Transverse colon (tissue), 4 donors: ENCODE results near the gene DDX10. TPM values are rescaled to one million over a fixed set of nuclear protein-coding genes. Genes with fewer than 3 reads are reported as not detected.

ENCODE experiments used
- DNase-seq: peaks from one replicate; pipeline ENCODE4 v3.0.0-alpha.2; 2019
- H3K27ac ChIP-seq, 4 donors: fragments of 200-600 bp; sonication (generic); 2 replicates each; pipeline ENCODE4 v1.5.1; 2016 to 2018; ENCODE audit warnings: inconsistent platforms in 4 of 4
- H3K27me3 ChIP-seq: fragments of 200-600 bp; sonication (generic); 2 replicates; pipeline ENCODE4 v1.5.1; 2017; ENCODE audit warnings: inconsistent platforms
- H3K36me3 ChIP-seq, 4 donors: fragments of 200-600 bp; sonication (generic); 2 replicates each; pipeline ENCODE4 v1.5.1; 2017 to 2019; ENCODE audit warnings: inconsistent platforms in 4 of 4
- H3K4me1 ChIP-seq, 4 donors: fragments of 200-600 bp; sonication (generic); 2 replicates each; pipeline ENCODE4 v1.5.1; 2017 to 2020; ENCODE audit warnings: inconsistent platforms in 4 of 4
- H3K4me3 ChIP-seq, 4 donors: fragments of 200-600 bp; sonication (generic); 1 replicate in 1 of 4; 2 replicates in 3 of 4; pipeline versions ENCODE4 v1.5.1 to v1.6.1; 2017 to 2019; ENCODE audit warnings: inconsistent platforms in 4 of 4
- H3K9me3 ChIP-seq, 2 donors: fragments of 200-600 bp; sonication (generic); 2 replicates each; pipeline ENCODE4 v1.5.1; 2017 to 2019; ENCODE audit warnings: inconsistent platforms in 2 of 2
- CTCF ChIP-seq, 5 experiments: fragments of 200-600 bp in 3 of 5; fragments of 450-650 bp in 2 of 5; sonication (generic) in 3 of 5; IDR thresholded peaks; 1 replicate in 2 of 5; 2 replicates in 3 of 5; pipeline ENCODE4 v1.5.1; 2016 to 2017; ENCODE audit warnings: antibody characterized with exemption in 5 of 5, inconsistent platforms in 3 of 5, mild to moderate bottlenecking in 2 of 5, moderate library complexity in 1 of 5
- EP300 ChIP-seq: sonication (generic); formaldehyde crosslinking; IDR thresholded peaks from one replicate; pipeline ENCODE4 v1.6.1; 2017; ENCODE audit warnings: antibody characterized with exemption, low read depth
- POLR2A ChIP-seq: fragments of 450-650 bp; IDR thresholded peaks from one replicate; pipeline ENCODE4 v1.6.1; 2016; ENCODE audit warnings: antibody characterized with exemption, mild to moderate bottlenecking, moderate library complexity
- POLR2AphosphoS5 ChIP-seq, 3 donors: sonication (generic); formaldehyde crosslinking; IDR thresholded peaks; one replicate each; pipeline ENCODE4 v1.6.1; 2016; ENCODE audit warnings: antibody characterized with exemption in 3 of 3
- WGBS, 2 donors: methylation state at CpG; one replicate each; pipeline ENCODE4 v1.1.5; 2018; ENCODE audit warnings: low coverage in 1 of 2; 5-methylcytosine and 5-hydroxymethylcytosine counted together
- in situ Hi-C, 4 donors: fragments of 200-750 bp; cut with MboI; loops; one replicate each; pipeline versions ENCODE4 v1.15.0 to v1.15.1; 2017; ENCODE audit warnings: low sequenced_read_pairs in 3 of 4, low pct_ligation_motif_present in 1 of 4, low pct_unique_long_range_greater_than_20kb in 1 of 4
- intact Hi-C: fragments of 100-400 bp; cut with DNase I; formaldehyde crosslinking; loops from one replicate; pipeline ENCODE4 v1.15.1; 2023; ENCODE audit warnings: low total_unique reads
- total RNA-seq, 4 donors: library from RNA; depleted of rRNA; stranded (reverse); fragments of >200 nt; gene quantifications; one replicate each; pipeline ENCODE4 v1.1.0, GENCODE V29; 2016

DDX10 gene
- total RNA-seq, 4 donors from 2014 or later: 7.6 to 38.2 (median 12.6) TPM

- H3K27ac ChIP-seq: no peak overlapping the region
- intact Hi-C loops: no loop called here
These were observed 233.0 kb downstream of the DDX10 start for GRCh38 chr11:108897916-108898315.

GRCh38 chr11:108901359-108901758 lies 236.5 kb downstream of the DDX10 start:
- Histone ChIP-seq H3K4me1 (peaks cover 0 to 9% (median 3%) of the 10 kb centered on the region in 4 donors), H3K4me3 (no peak overlapping the region), H3K27ac (no peak overlapping the region), H3K36me3 (no peaks in the 10 kb centered on the region), H3K27me3 (no peaks in the 10 kb centered on the region), H3K9me3 (no peaks in the 10 kb centered on the region)
- TF ChIP-seq CTCF (IDR thresholded peaks at IDR 0.05): no peak
- no peak for TF ChIP-seq POLR2A
- no peak for TF ChIP-seq EP300
- no peak for TF ChIP-seq POLR2AphosphoS5 (IDR thresholded peaks at IDR 0.05)
- in situ Hi-C loops (no loop called here), intact Hi-C loops (no loop called here)
- WGBS, 2 donors: 77 to 90% methylated on average over 3 of the region's 3 CpGs
- DNase-seq: no peak

More at GRCh38 chr11:108897916-108898315, 233.0 kb downstream of the DDX10 start:
- in situ Hi-C loops: no loop called here
- DNase-seq: no peak
- H3K27me3 ChIP-seq: no peaks in the 10 kb centered on the region
- H3K4me3 ChIP-seq: no peak overlapping the region
- H3K36me3 ChIP-seq: no peaks in the 10 kb centered on the region
- H3K9me3 ChIP-seq: no peaks in the 10 kb centered on the region
- peaks cover 0 to 9% (median 3%) of the 10 kb centered on the region in 4 donors for H3K4me1 ChIP-seq
- no peak for TF ChIP-seq EP300
- TF ChIP-seq POLR2A: no peak
- no peak for TF ChIP-seq POLR2AphosphoS5 (IDR thresholded peaks at IDR 0.05)
- no peak for TF ChIP-seq CTCF (IDR thresholded peaks at IDR 0.05)
- WGBS, 2 donors: 92 to 95% methylated on average over 5 of the region's 5 CpGs

- in situ Hi-C loops: no loop called here
- TF ChIP-seq CTCF (IDR thresholded peaks at IDR 0.05): no peak
- no peak for TF ChIP-seq POLR2A
- no peak for TF ChIP-seq POLR2AphosphoS5 (IDR thresholded peaks at IDR 0.05)
- no peak for TF ChIP-seq EP300
- DNase-seq: no peak
- intact Hi-C loops: no loop called here
- WGBS, 2 donors: 48 to 66% methylated on average over 2 of the region's 2 CpGs
- Histone ChIP-seq H3K4me1 (peaks cover 0 to 9% (median 3%) of the 10 kb centered on the region in 4 donors), H3K27ac (no peak overlapping the region), H3K36me3 (no peaks in the 10 kb centered on the region), H3K9me3 (no peaks in the 10 kb centered on the region), H3K27me3 (no peaks in the 10 kb centered on the region), H3K4me3 (no peak overlapping the region)
These were observed 237.2 kb downstream of the DDX10 start for GRCh38 chr11:108902027-108902469.

GRCh38 chr11:108904480-108904879 lies 239.6 kb downstream of the DDX10 start:
- H3K4me1 ChIP-seq: peaks cover 0 to 9% (median 3%) of the 10 kb centered on the region in 4 donors
- no peaks in the 10 kb centered on the region for H3K36me3 ChIP-seq
- no peaks in the 10 kb centered on the region for H3K9me3 ChIP-seq
- in situ Hi-C loops: no loop called here
- no peak overlapping the region for H3K4me3 ChIP-seq
- H3K27ac ChIP-seq: no peak overlapping the region
- intact Hi-C loops: no loop called here
- TF ChIP-seq POLR2AphosphoS5 (IDR thresholded peaks at IDR 0.05) (no peak), POLR2A (no peak), EP300 (no peak), CTCF (IDR thresholded peaks at IDR 0.05) (no peak)
- 82 to 86% methylated on average over 1 of the region's 1 CpG for WGBS, 2 donors
- DNase-seq: no peak
- H3K27me3 ChIP-seq: no peaks in the 10 kb centered on the region
